CD8-positive, alpha-beta memory T cell (primary cell): Measurements from ENCODE around the gene JADE2. TPM values are rescaled to one million over a fixed set of nuclear protein-coding genes. Genes with fewer than 3 reads are reported as not detected.

Experiments
- CTCF ChIA-PET: fragments of 350-600 bp; sonication (Branson Sonifier 250); formaldehyde crosslinking; loops from one replicate; lab custom pipeline; 2021; ENCODE audit warnings: antibody characterized with exemption; lab: Charles Lee
- POLR2A ChIA-PET: fragments of 350-600 bp; sonication (Branson Sonifier 250); formaldehyde crosslinking; loops from one replicate; lab custom pipeline; 2021; ENCODE audit warnings: antibody characterized with exemption; lab: Charles Lee
- DNase-seq, 5 donors: peaks; one replicate each; pipeline versions ENCODE4 v3.0.0 to v3.0.0-alpha.2; 2020 to 2022; ENCODE audit warnings: mixed read lengths in 1 of 5
- H3K27ac ChIP-seq: one replicate; pipeline ENCODE4 v1.7.0; 2013; ENCODE audit warnings: low read depth, mild to moderate bottlenecking, low read length, moderate library complexity
- H3K27me3 ChIP-seq: 2 replicates; pipeline ENCODE4 v1.7.0; 2013; ENCODE audit warnings: low read length, mild to moderate bottlenecking; ENCODE audit not compliant: insufficient read depth, poor library complexity, severe bottlenecking
- H3K36me3 ChIP-seq: 2 replicates; pipeline ENCODE4 v1.7.0; 2013; ENCODE audit warnings: mild to moderate bottlenecking, low read length, moderate library complexity; ENCODE audit not compliant: insufficient read depth
- H3K4me1 ChIP-seq: 2 replicates; pipeline ENCODE4 v1.7.0; 2013; ENCODE audit warnings: mild to moderate bottlenecking, low read length, moderate library complexity; ENCODE audit not compliant: insufficient read depth
- H3K4me3 ChIP-seq: 2 replicates; pipeline ENCODE4 v1.7.0; 2013; ENCODE audit warnings: mild to moderate bottlenecking, low read length
- H3K9me3 ChIP-seq: 2 replicates; pipeline ENCODE4 v1.7.0; 2013; ENCODE audit warnings: mild to moderate bottlenecking, low read length
- H3K27ac Mint-ChIP-seq, 8 donors: one replicate each; pipeline ENCODE4 v1.8.0; 2020 to 2021; ENCODE audit warnings: mixed read lengths in 8 of 8, mild to moderate bottlenecking in 6 of 8, inconsistent platforms in 3 of 8, moderate library complexity in 3 of 8
- H3K27me3 Mint-ChIP-seq, 2 donors: one replicate each; pipeline ENCODE4 v1.8.0; 2020 to 2021; ENCODE audit warnings: mixed read lengths in 2 of 2, mild to moderate bottlenecking in 1 of 2, moderate library complexity in 1 of 2
- H3K36me3 Mint-ChIP-seq, 3 donors: one replicate each; pipeline ENCODE4 v1.8.0; 2020 to 2021; ENCODE audit warnings: mixed read lengths in 3 of 3, inconsistent platforms in 1 of 3, mild to moderate bottlenecking in 1 of 3
- H3K4me1 Mint-ChIP-seq, 3 donors: one replicate each; pipeline ENCODE4 v1.8.0; 2020 to 2021; ENCODE audit warnings: mixed read lengths in 3 of 3, inconsistent platforms in 1 of 3, mild to moderate bottlenecking in 1 of 3
- H3K4me3 Mint-ChIP-seq, 7 donors: one replicate each; pipeline ENCODE4 v1.8.0; 2020 to 2021; ENCODE audit warnings: mixed read lengths in 7 of 7, mild to moderate bottlenecking in 6 of 7, moderate library complexity in 4 of 7, inconsistent platforms in 2 of 7
- H3K9me3 Mint-ChIP-seq, 5 donors: one replicate each; pipeline ENCODE4 v1.8.0; 2020 to 2022; ENCODE audit warnings: mixed read lengths in 5 of 5, mild to moderate bottlenecking in 3 of 5, moderate library complexity in 2 of 5, inconsistent platforms in 1 of 5
- polyA plus RNA-seq: library from polyadenylated mRNA; unstranded; fragments of 300-500 nt; fragmentation: Illumina TruSeq; gene quantifications from one replicate; pipeline ENCODE4 v1.2.3, GENCODE V29; 2021
- total RNA-seq, 2 experiments: library from RNA; stranded (reverse); gene quantifications; one replicate each; pipeline ENCODE4 v1.2.3, GENCODE V29; 2021

JADE2 gene
- total and polyA plus RNA-seq, 3 experiments from 2014 or later: 47.1 to 107 (median 105) TPM

GRCh38 chr5:134575316-134575715 is 49.8 kb downstream of the JADE2 start:
- Histone ChIP-seq H3K4me3 (no peak overlapping the region), H3K36me3 (peaks cover 74% of the 10 kb centered on the region), H3K4me1 (peaks cover 6% of the 10 kb centered on the region), H3K9me3 (no peaks in the 10 kb centered on the region), H3K27ac (no peak overlapping the region), H3K27me3 (no peaks in the 10 kb centered on the region)
- DNase-seq: no peak
- ChIA-PET CTCF (interaction anchor here (0.9 to 1.6 kb wide), 2 partner anchors 164 to 272 kb away, joined by 4 to 5 read pairs; partner anchors contain the start of gene CDKN2AIPNL), POLR2A (no interaction called here)
- Mint-ChIP-seq H3K36me3 (peaks cover 0 to 92% (median 15%) of the 10 kb centered on the region in 3 donors), H3K27ac (peak overlapping the region in 7 of 8 donors; percentile 24 to 73 (median 43)), H3K4me1 (peaks cover 8 to 24% (median 11%) of the 10 kb centered on the region in 3 donors), H3K27me3 (no peaks in the 10 kb centered on the region), H3K9me3 (no peaks in the 10 kb centered on the region), H3K4me3 (no peak overlapping the region)

GRCh38 chr5:134576386-134577021 is 51.0 kb downstream of the JADE2 start:
- H3K4me3 Mint-ChIP-seq: peak overlapping the region in 1 of 7 donors; percentile 36
- H3K27ac ChIP-seq: no peak overlapping the region
- H3K36me3 ChIP-seq: peaks cover 68% of the 10 kb centered on the region
- no peak for DNase-seq
- H3K27me3 ChIP-seq: no peaks in the 10 kb centered on the region
- H3K9me3 ChIP-seq: no peaks in the 10 kb centered on the region
- H3K27me3 Mint-ChIP-seq: no peaks in the 10 kb centered on the region
- ChIA-PET CTCF (interaction anchor here (1.0 to 2.1 kb wide), 5 partner anchors 11 to 180 kb away, joined by 3 to 8 read pairs (median 3); partner anchors contain the start of gene CDKN2AIPNL), POLR2A (no interaction called here)
- no peaks in the 10 kb centered on the region for H3K9me3 Mint-ChIP-seq
- peaks cover 6% of the 10 kb centered on the region for H3K4me1 ChIP-seq
- peaks cover 8 to 22% (median 9%) of the 10 kb centered on the region in 3 donors for H3K4me1 Mint-ChIP-seq
- H3K27ac Mint-ChIP-seq: peak overlapping the region in 2 of 8 donors; percentile 55 to 68
- no peak overlapping the region for H3K4me3 ChIP-seq
- peaks cover 0 to 94% (median 13%) of the 10 kb centered on the region in 3 donors for H3K36me3 Mint-ChIP-seq

DNA sequence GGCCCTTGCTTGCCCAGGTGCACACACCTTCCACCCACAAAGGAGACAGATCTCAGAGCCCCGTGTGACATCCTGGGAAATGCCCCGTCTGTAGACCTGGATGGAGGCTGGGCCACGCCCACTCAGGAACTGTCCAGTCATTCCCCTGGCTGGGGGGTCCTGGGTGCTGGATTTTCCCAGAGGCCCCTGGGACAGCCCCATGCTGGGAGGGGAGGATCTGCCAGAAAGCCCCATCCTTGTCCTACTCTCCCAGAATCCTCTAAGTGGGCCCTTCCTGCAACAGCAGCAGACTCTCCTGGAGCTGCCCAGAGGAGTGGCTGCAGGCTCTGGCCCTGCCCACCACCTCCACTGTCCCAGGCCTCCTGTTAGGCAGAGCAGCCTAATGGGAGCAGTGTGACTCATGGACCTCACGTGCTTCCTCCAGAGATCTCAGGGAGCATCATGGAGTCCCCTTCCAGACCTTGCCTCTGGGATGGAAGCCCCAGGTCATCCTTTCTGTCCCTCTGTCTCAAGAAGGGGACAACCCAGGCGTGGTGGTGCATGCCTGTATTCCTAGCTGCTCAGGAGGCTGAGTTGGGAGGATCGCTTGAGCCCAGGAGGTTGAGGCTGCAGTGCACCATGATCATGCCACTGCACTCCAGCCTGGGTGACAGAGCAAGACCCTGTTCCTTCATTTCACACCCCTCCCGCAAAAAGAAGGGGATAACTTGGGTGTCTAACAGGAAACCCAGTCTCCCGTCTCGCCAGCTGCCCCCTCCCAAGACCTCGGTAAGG is 51.7 kb downstream of the JADE2 start:
- Mint-ChIP-seq H3K4me1 (peaks cover 7 to 24% (median 8%) of the 10 kb centered on the region in 3 donors), H3K9me3 (no peaks in the 10 kb centered on the region), H3K27ac (peak overlapping the region in 7 of 8 donors; percentile 30 to 95 (median 70)), H3K36me3 (peaks cover 0 to 93% (median 11%) of the 10 kb centered on the region in 3 donors), H3K27me3 (no peaks in the 10 kb centered on the region), H3K4me3 (peak overlapping the region in 1 of 7 donors; percentile 36)
- no peaks in the 10 kb centered on the region for H3K27me3 ChIP-seq
- no peak overlapping the region for H3K27ac ChIP-seq
- no peak for DNase-seq
- H3K36me3 ChIP-seq: peaks cover 62% of the 10 kb centered on the region
- no peaks in the 10 kb centered on the region for H3K9me3 ChIP-seq
- CTCF ChIA-PET: interaction anchor here (1.2 to 2.5 kb wide), 9 partner anchors 10 to 276 kb away, joined by 3 to 11 read pairs (median 6); partner anchors contain the start of gene CDKN2AIPNL
- H3K4me3 ChIP-seq: no peak overlapping the region
- POLR2A ChIA-PET: no interaction called here
- H3K4me1 ChIP-seq: peaks cover 6% of the 10 kb centered on the region

DNA sequence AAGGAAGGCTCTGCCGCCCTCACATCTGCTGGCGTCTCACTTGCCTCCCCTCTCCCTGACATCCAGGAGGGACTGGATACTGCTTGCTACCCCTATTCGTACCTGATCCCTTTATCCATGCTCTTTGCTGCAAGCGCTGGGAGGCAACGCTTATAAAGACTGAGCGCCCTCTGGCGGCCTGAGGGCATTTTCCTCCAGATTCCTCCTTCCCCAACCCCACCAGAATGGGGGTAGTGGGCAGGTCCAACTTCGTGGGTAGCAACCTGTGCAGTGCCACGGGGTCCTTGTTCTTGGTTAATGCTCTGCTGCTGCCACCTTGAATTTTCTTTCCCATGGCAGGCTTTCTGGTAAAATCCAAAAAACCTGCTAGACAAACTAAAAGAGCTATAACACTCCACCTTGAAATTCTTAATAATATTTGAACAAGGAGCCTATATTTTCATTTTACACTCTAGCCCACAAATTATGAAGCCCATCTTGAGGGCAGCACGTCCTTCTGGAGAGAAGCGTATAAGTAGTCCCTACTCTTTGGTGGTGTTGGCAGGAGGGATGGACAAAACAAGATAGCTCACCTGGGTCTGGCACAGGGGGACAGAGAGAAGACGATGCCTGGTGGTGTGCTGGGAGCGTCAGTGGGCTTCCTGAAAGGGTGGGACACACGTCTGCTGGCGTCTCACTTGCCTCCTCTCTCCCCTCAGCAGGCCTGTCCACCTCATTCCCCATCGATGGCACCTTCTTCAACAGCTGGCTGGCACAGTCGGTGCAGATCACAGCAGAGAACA is 52.5 kb downstream of the JADE2 start:
- no peak overlapping the region for H3K27ac ChIP-seq
- peak overlapping the region in 1 of 7 donors; percentile 32 for H3K4me3 Mint-ChIP-seq

DNA sequence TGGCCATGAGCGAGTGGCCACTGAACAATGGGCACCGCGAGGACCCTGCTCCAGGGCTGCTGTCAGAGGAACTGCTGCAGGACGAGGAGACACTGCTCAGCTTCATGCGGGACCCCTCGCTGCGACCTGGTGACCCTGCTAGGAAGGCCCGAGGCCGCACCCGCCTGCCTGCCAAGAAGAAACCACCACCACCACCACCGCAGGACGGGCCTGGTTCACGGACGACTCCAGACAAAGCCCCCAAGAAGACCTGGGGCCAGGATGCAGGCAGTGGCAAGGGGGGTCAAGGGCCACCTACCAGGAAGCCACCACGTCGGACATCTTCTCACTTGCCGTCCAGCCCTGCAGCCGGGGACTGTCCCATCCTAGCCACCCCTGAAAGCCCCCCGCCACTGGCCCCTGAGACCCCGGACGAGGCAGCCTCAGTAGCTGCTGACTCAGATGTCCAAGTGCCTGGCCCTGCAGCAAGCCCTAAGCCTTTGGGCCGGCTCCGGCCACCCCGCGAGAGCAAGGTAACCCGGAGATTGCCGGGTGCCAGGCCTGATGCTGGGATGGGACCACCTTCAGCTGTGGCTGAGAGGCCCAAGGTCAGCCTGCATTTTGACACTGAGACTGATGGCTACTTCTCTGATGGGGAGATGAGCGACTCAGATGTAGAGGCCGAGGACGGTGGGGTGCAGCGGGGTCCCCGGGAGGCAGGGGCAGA is 53.3 kb downstream of the JADE2 start:
- peaks cover 8 to 26% (median 9%) of the 10 kb centered on the region in 3 donors for H3K4me1 Mint-ChIP-seq
- peaks cover 48% of the 10 kb centered on the region for H3K36me3 ChIP-seq
- POLR2A ChIA-PET: no interaction called here

More for the DNA sequence above, 52.5 kb downstream of the JADE2 start:
- ChIA-PET POLR2A (no interaction called here), CTCF (interaction anchor here (0.6 to 2.5 kb wide), 15 partner anchors 9 to 277 kb away, joined by 3 to 11 read pairs (median 4); partner anchors contain the start of gene CDKN2AIPNL)
- peaks cover 0 to 87% (median 9%) of the 10 kb centered on the region in 3 donors for H3K36me3 Mint-ChIP-seq
- Histone ChIP-seq H3K4me3 (no peak overlapping the region), H3K27me3 (no peaks in the 10 kb centered on the region), H3K9me3 (no peaks in the 10 kb centered on the region), H3K4me1 (peaks cover 6% of the 10 kb centered on the region), H3K36me3 (peaks cover 54% of the 10 kb centered on the region)
- H3K9me3 Mint-ChIP-seq: no peaks in the 10 kb centered on the region
- no peaks in the 10 kb centered on the region for H3K27me3 Mint-ChIP-seq
- peak overlapping the region in 7 of 8 donors; percentile 30 to 95 (median 48) for H3K27ac Mint-ChIP-seq
- H3K4me1 Mint-ChIP-seq: peaks cover 7 to 23% (median 8%) of the 10 kb centered on the region in 3 donors
- DNase-seq: peak; percentile 56 to 83 (median 65)

GRCh38 chr5:134579284-134579771 is 53.9 kb downstream of the JADE2 start:
- Mint-ChIP-seq H3K4me1 (peaks cover 8 to 26% (median 9%) of the 10 kb centered on the region in 3 donors), H3K4me3 (no peak overlapping the region), H3K9me3 (no peaks in the 10 kb centered on the region), H3K27me3 (no peaks in the 10 kb centered on the region), H3K27ac (peak overlapping the region in 2 of 8 donors; percentile 22 to 36), H3K36me3 (peaks cover 0 to 78% (median 7%) of the 10 kb centered on the region in 3 donors)
- DNase-seq: no peak
- Histone ChIP-seq H3K9me3 (no peaks in the 10 kb centered on the region), H3K27me3 (no peaks in the 10 kb centered on the region), H3K4me3 (no peak overlapping the region), H3K27ac (no peak overlapping the region), H3K4me1 (peaks cover 6% of the 10 kb centered on the region), H3K36me3 (peaks cover 42% of the 10 kb centered on the region)
- POLR2A ChIA-PET: no interaction called here
- CTCF ChIA-PET: interaction anchor here (1.5 to 3.0 kb wide), 3 partner anchors 8 to 168 kb away, joined by 4 to 11 read pairs (median 7); partner anchors contain the start of gene CDKN2AIPNL

More for the DNA sequence above, 53.3 kb downstream of the JADE2 start:
- Mint-ChIP-seq H3K27ac (peak overlapping the region in 2 of 8 donors; percentile 78 to 95), H3K4me3 (no peak overlapping the region), H3K36me3 (peaks cover 0 to 84% (median 7%) of the 10 kb centered on the region in 3 donors), H3K27me3 (no peaks in the 10 kb centered on the region), H3K9me3 (no peaks in the 10 kb centered on the region)
- H3K4me3 ChIP-seq: no peak overlapping the region
- no peaks in the 10 kb centered on the region for H3K9me3 ChIP-seq
- no peaks in the 10 kb centered on the region for H3K27me3 ChIP-seq
- no peak for DNase-seq
- no peak overlapping the region for H3K27ac ChIP-seq
- CTCF ChIA-PET: interaction anchor here (0.6 to 2.5 kb wide), 13 partner anchors 9 to 277 kb away, joined by 3 to 11 read pairs (median 4); partner anchors contain the start of gene CDKN2AIPNL
- peaks cover 6% of the 10 kb centered on the region for H3K4me1 ChIP-seq
